Activated T-cell treated with anti-CD3 and anti-CD28 coated beads, Interleukin-2, amount 50 U/mL, for 4 hours (primary cell): Measurements from ENCODE around the gene MRPS2. TPM values are rescaled to one million over a fixed set of nuclear protein-coding genes. Genes with fewer than 3 reads are reported as not detected.
"Not testable (repeated sequence)": the region's sequence is repeated elsewhere in the genome, so short reads cannot be mapped to it uniquely, and the experiment has no call there.

Source experiments
- ATAC-seq, 2 donors: fragments of 200-7000 bp; cut with Tn5 transposase; one replicate each; pipeline ENCODE4 v1.10.0; 2021
- DNase-seq: peaks from one replicate; pipeline ENCODE4 v3.0.0-alpha.2; 2020
- H3K27me3 Mint-ChIP-seq: one replicate; pipeline ENCODE4 v1.8.0; 2021; ENCODE audit warnings: low read depth, mixed read lengths
- H3K36me3 Mint-ChIP-seq: one replicate; pipeline ENCODE4 v1.8.0; 2022; ENCODE audit warnings: mixed read lengths; ENCODE audit not compliant: insufficient read depth
- H3K4me1 Mint-ChIP-seq: one replicate; pipeline ENCODE4 v1.8.0; 2021; ENCODE audit warnings: low read depth, mixed read lengths
- H3K4me3 Mint-ChIP-seq: one replicate; pipeline ENCODE4 v1.8.0; 2021; ENCODE audit warnings: mild to moderate bottlenecking, moderate library complexity, mixed read lengths
- H3K9me3 Mint-ChIP-seq: one replicate; pipeline ENCODE4 v1.8.0; 2021; ENCODE audit warnings: mixed read lengths
- total RNA-seq, 3 donors: library from RNA; stranded (reverse); gene quantifications; one replicate each; pipeline ENCODE4 v1.2.1, GENCODE V29; 2021

MRPS2 gene
- total RNA-seq, 3 donors from 2014 or later = 85.3 to 110 (median 85.7) TPM

DNA sequence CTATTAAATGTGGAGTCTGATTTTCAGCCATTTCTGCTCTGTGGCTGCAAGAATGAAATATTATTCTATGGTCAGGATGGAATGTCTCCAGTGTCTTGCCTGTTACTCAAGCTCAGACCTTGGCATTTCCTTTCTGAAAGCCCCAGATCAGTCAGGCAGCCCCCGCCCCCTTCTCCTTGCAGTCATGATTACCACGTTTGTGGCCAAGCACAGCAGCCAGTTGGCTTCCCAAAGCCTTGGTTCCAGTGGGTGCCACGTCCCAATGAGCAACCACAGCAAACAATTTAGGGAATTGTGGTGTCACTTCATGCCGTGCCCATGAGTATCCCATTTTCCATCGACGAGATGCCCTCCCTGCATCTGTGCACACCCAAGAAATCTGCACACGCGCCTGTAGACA lies 35.7 kb downstream of the MRPS2 start:
- no peak for ATAC-seq
- Mint-ChIP-seq H3K4me1 (no peaks in the 10 kb centered on the region), H3K36me3 (no peaks in the 10 kb centered on the region), H3K9me3 (no peaks in the 10 kb centered on the region), H3K27me3 (peaks cover 33% of the 10 kb centered on the region), H3K4me3 (no peak overlapping the region)
- DNase-seq = no peak

GRCh38 chr9:135543262-135543894 lies 42.9 kb downstream of the MRPS2 start:
- peaks cover 22% of the 10 kb centered on the region for H3K27me3 Mint-ChIP-seq
- H3K9me3 Mint-ChIP-seq, ATAC-seq, H3K4me1 Mint-ChIP-seq, H3K4me3 Mint-ChIP-seq, H3K36me3 Mint-ChIP-seq, DNase-seq: not testable (repeated sequence)

- DNase-seq (no peak), ATAC-seq (no peak)
- peaks cover 11% of the 10 kb centered on the region for H3K27me3 Mint-ChIP-seq
- H3K36me3 Mint-ChIP-seq = no peaks in the 10 kb centered on the region
- no peaks in the 10 kb centered on the region for H3K4me1 Mint-ChIP-seq
- no peaks in the 10 kb centered on the region for H3K9me3 Mint-ChIP-seq
- H3K4me3 Mint-ChIP-seq = no peak overlapping the region
These were observed 44.6 kb downstream of the MRPS2 start for GRCh38 chr9:135544981-135545635.

GRCh38 chr9:135545646-135546176 lies 45.2 kb downstream of the MRPS2 start, which contains the start of gene OBP2A:
Gene OBP2A, plus strand, starts transcription at chr9:135546126. Its CDS starts 55 bp downstream, at chr9:135546181.
- not testable (repeated sequence) for ATAC-seq, H3K4me1 Mint-ChIP-seq, H3K9me3 Mint-ChIP-seq, H3K4me3 Mint-ChIP-seq, DNase-seq, H3K36me3 Mint-ChIP-seq
- H3K27me3 Mint-ChIP-seq = peaks cover 11% of the 10 kb centered on the region

- not testable (repeated sequence) for H3K4me3 Mint-ChIP-seq, H3K9me3 Mint-ChIP-seq, H3K4me1 Mint-ChIP-seq, H3K36me3 Mint-ChIP-seq, DNase-seq, ATAC-seq
- H3K27me3 Mint-ChIP-seq = peaks cover 13% of the 10 kb centered on the region
These were observed 46.5 kb downstream of the MRPS2 start for GRCh38 chr9:135546792-135547617.

DNA sequence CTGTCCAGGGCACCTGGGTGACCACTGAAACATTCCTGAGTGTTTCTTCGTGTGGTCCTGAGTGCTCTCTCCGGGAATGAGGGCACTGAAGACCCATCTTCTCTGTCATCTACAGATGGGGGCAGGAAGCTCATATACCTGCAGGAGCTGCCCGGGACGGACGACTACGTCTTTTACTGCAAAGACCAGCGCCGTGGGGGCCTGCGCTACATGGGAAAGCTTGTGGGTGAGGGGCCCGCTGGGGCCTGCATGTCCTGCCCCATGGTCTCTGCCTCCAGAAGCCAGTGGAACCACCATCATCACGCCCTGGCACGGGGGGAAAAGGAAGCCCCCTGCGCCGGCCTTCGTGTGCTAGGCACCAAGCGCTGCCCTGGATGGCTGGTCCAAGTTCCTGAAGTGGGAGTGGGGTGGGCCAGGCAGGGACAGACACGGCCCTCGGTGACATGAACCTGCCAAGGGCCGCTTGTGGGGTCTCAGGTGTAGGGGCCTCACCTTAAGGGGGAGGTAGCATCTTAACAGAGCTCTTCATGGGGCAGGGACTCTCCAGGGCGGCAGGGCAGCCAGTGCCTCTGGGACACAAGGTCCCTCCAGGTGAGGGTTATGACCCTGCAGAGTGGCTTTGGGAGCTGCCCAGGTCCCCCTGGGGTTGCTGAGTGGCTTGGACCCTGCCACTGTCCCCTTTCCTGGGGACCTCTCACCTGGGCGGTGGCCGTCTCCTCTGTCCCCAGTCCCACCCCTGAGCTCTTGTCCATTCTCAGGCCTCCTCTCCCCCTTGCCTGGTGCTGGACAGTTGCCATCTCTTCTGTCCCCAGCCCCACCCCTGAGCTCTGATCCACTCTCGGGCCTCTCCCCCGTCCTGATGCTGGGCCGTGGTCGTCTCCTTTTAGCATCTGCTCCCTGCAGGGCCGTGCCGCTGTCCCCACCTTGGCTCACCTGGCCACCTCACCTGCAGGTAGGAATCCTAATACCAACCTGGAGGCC lies 47.6 kb downstream of the MRPS2 start:
- Mint-ChIP-seq H3K9me3 (no peaks in the 10 kb centered on the region), H3K36me3 (no peaks in the 10 kb centered on the region), H3K4me1 (no peaks in the 10 kb centered on the region), H3K27me3 (peaks cover 13% of the 10 kb centered on the region), H3K4me3 (no peak overlapping the region)
- no peak for DNase-seq
- no peak for ATAC-seq

DNA sequence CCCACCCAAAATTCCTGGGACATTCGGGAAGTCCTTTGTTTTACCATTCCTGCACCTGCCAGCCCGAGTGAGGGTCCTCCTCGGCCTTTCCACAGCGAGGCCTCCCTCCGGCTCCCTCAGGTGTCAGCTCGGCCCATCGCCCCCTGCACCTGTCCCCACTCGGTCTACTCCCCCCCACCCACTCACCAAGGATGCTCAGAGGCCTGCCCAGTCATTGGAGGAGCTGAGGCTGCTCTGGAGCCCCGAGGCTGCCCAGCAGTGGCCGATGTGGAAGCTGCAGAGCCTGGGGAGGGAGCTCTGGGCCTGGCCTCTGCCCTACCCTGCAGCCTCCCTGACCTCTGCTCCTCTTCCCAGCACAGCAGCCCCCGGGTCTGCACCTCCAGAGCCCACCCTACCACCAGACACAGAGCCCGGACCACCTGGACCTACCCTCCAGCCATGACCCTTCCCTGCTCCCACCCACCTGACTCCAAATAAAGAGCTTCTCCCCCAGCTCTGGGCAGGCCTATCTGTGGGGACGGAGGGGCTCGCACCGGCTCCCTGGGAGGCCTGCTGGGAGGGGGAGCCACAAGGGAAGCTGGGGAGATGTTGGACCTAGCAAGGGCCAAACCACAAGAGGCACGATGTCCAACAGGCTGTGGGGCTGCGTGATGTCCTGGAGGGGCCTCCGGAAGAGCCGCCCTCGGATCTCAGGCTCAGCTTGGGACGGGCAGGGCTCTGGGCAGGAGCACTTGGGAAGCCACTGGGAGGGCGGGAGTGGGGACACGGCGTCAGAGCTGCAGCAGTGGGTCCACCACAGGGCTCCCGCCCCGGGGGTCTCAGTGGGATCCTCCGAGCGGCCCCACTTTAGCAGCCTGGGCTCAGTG lies 49.2 kb downstream of the MRPS2 start:
- not testable (repeated sequence) for DNase-seq, H3K9me3 Mint-ChIP-seq, H3K4me1 Mint-ChIP-seq, ATAC-seq, H3K27me3 Mint-ChIP-seq, H3K36me3 Mint-ChIP-seq, H3K4me3 Mint-ChIP-seq

GRCh38 chr9:135550344-135550918 lies 49.9 kb downstream of the MRPS2 start:
- no peak overlapping the region for H3K4me3 Mint-ChIP-seq
- peaks cover 4% of the 10 kb centered on the region for H3K27me3 Mint-ChIP-seq
- H3K4me1 Mint-ChIP-seq = no peaks in the 10 kb centered on the region
- no peaks in the 10 kb centered on the region for H3K9me3 Mint-ChIP-seq
- ATAC-seq (no peak), DNase-seq (no peak)
- H3K36me3 Mint-ChIP-seq = no peaks in the 10 kb centered on the region

DNA sequence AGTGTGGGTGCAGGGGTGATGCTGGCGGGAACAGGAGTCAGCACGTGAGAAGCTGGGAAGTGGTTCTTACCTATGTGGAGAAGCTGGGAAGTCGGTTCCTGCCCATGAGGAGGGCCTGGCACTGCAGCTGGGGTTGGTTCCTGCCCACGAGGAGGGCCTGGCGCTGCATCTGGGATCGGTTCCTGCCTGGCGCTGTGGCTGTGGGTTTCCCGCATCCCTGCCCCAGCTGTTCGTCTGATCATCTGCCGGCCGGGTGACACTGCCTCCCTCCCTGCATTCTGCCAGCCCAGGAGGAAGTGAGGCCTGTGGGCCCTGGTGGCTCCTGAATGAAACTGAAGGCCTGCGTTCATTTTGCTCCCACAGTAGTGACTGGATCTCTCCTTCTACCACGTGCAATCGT lies 50.5 kb downstream of the MRPS2 start:
- H3K36me3 Mint-ChIP-seq = no peaks in the 10 kb centered on the region
- no peak for DNase-seq

DNA sequence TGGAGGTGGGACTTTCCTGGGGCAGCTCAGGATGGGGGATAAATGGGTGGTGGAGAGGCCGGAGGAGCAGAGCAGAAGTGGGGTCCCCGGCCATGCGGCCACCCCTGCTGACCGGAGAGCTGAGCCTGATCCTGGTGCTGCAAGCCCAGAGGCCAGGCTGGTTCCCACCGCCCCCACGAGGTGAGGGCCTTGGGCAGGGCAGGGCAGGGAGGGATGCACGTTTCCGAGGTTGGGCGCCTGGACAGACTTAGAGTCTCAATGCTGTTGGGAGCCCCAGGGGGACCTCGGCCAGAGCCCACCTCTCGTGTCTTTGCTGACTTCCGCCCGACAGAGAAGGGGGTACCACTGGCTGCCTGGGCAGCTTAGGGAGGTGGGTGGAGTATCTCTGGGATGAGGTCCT lies 51.0 kb downstream of the MRPS2 start:
- Mint-ChIP-seq H3K4me1 (no peaks in the 10 kb centered on the region), H3K4me3 (no peak overlapping the region), H3K27me3 (peaks cover 4% of the 10 kb centered on the region), H3K9me3 (no peaks in the 10 kb centered on the region), H3K36me3 (no peaks in the 10 kb centered on the region)
- ATAC-seq (no peak), DNase-seq (no peak)

More for the DNA sequence above, 50.5 kb downstream of the MRPS2 start:
- Mint-ChIP-seq H3K9me3 (no peaks in the 10 kb centered on the region), H3K4me1 (no peaks in the 10 kb centered on the region), H3K4me3 (no peak overlapping the region), H3K27me3 (peaks cover 4% of the 10 kb centered on the region)
- ATAC-seq = no peak

DNA sequence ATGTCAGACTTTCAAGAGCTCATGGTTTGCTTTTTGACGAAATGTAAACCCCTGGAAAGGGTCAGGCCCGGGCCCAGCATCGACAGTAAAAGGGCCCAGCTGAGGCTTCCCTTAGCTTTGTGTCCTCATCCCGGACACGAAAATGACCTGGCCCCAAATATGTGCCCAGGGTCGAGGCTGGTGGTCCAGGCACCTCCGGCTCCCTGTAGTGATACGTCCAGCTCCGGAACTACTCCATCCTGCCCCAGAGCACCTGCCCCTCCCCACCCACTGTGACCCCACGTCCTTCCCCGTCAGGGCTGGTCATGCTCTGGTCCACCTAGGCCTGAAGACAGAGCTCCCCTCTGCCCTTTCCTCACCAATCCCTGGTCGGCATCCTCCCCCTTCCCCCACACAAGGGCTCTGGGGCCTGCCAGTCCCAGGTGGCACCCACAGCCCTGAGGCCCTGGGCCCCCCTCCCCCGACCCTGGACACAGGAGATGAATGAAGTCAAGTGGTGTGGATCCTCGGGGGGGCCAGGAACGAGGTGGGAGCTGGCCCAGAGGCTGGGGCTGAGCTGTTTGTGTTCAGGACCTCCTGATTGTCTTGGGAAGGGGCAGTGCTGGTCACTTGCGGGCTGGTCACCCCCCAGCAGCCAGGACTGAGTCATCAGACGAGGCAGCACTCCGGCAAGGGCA lies 51.7 kb downstream of the MRPS2 start:
- Mint-ChIP-seq H3K9me3 (no peaks in the 10 kb centered on the region), H3K27me3 (peaks cover 4% of the 10 kb centered on the region), H3K4me1 (no peaks in the 10 kb centered on the region), H3K36me3 (no peaks in the 10 kb centered on the region), H3K4me3 (no peak overlapping the region)
- ATAC-seq (no peak), DNase-seq (no peak)

DNA sequence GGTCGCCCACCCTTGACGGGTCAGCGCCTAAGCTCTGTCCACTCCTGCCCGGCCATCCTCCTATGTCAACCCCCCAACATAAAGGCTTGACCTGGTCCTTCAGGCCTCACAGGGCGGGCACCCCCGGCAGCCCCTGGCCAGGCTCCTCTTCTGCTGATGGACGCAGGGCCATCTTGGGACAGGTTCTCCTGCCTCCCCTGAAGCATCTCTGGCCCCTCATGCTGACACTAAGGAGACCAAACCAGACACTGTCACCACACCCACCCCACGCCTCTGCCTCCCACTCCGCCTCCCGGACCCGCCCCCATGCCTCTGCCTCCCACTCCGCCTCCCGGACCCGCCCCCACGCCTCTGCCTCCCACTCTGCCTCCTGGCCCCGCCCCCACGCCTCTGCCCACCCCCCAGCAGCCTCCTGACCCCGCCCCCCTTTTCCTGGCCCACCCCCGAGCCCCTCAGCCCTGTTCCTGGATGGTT lies 52.3 kb downstream of the MRPS2 start:
- ATAC-seq (no peak), DNase-seq (no peak)
- Mint-ChIP-seq H3K4me3 (no peak overlapping the region), H3K27me3 (peaks cover 4% of the 10 kb centered on the region), H3K36me3 (no peaks in the 10 kb centered on the region), H3K4me1 (no peaks in the 10 kb centered on the region), H3K9me3 (no peaks in the 10 kb centered on the region)
